Nephron (organoid): ENCODE results near the gene CHST9.

ENCODE experiments used
- H3K27ac Mint-ChIP-seq, 3 experiments: 2 replicates each; pipeline ENCODE4 v1.8.0; 2020; ENCODE audit warnings: mixed read lengths in 3 of 3, mild to moderate bottlenecking in 2 of 3, moderate library complexity in 1 of 3
- H3K27me3 Mint-ChIP-seq: 2 replicates; pipeline ENCODE4 v1.8.0; 2021; ENCODE audit warnings: low read depth, mild to moderate bottlenecking, moderate library complexity, mixed read lengths
- H3K36me3 Mint-ChIP-seq: 2 replicates; pipeline ENCODE4 v1.8.0; 2020; ENCODE audit warnings: low read depth, mixed read lengths
- H3K4me1 Mint-ChIP-seq: 2 replicates; pipeline ENCODE4 v1.8.0; 2020; ENCODE audit warnings: mixed read lengths
- H3K4me3 Mint-ChIP-seq, 3 experiments: 2 replicates each; pipeline ENCODE4 v1.8.0; 2020; ENCODE audit warnings: mild to moderate bottlenecking in 3 of 3, mixed read lengths in 3 of 3, moderate library complexity in 2 of 3
- H3K9me3 Mint-ChIP-seq: 2 replicates; pipeline ENCODE4 v1.8.0; 2020; ENCODE audit warnings: mixed read lengths
- TF ChIP-seq, protein P1 (sequence below), 3 experiments: fragments of 200-600 bp; sonication (generic); IDR thresholded peaks; one replicate each; pipeline ENCODE4 v1.5.0; 2021; ENCODE audit warnings: antibody characterized with exemption in 3 of 3; ENCODE audit not compliant: unreplicated experiment in 3 of 3

Gene CHST9

GRCh38 chr18:26970637-26971036 is 214.5 kb downstream of the CHST9 start:
- peaks cover under 1% of the 10 kb centered on the region for H3K4me1 Mint-ChIP-seq
- no peak overlapping the region for H3K27ac Mint-ChIP-seq
- no peak overlapping the region for H3K4me3 Mint-ChIP-seq
- TF ChIP-seq, protein P1, sequence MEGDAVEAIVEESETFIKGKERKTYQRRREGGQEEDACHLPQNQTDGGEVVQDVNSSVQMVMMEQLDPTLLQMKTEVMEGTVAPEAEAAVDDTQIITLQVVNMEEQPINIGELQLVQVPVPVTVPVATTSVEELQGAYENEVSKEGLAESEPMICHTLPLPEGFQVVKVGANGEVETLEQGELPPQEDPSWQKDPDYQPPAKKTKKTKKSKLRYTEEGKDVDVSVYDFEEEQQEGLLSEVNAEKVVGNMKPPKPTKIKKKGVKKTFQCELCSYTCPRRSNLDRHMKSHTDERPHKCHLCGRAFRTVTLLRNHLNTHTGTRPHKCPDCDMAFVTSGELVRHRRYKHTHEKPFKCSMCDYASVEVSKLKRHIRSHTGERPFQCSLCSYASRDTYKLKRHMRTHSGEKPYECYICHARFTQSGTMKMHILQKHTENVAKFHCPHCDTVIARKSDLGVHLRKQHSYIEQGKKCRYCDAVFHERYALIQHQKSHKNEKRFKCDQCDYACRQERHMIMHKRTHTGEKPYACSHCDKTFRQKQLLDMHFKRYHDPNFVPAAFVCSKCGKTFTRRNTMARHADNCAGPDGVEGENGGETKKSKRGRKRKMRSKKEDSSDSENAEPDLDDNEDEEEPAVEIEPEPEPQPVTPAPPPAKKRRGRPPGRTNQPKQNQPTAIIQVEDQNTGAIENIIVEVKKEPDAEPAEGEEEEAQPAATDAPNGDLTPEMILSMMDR (IDR thresholded peaks at IDR 0.05; ENCODE audit: unreplicated experiment in 3 of 3): no peak
- H3K27me3 Mint-ChIP-seq: peaks cover 3% of the 10 kb centered on the region
- no peaks in the 10 kb centered on the region for H3K9me3 Mint-ChIP-seq
- H3K36me3 Mint-ChIP-seq: peaks cover 9% of the 10 kb centered on the region

GRCh38 chr18:26965206-26965605 is 219.9 kb downstream of the CHST9 start:
- TF ChIP-seq, protein P1 (IDR thresholded peaks at IDR 0.05; ENCODE audit: unreplicated experiment in 3 of 3): no peak
- H3K9me3 Mint-ChIP-seq: no peaks in the 10 kb centered on the region
- peak overlapping the region in 1 of 3 experiments; percentile 22 for H3K27ac Mint-ChIP-seq
- H3K4me1 Mint-ChIP-seq: no peaks in the 10 kb centered on the region
- H3K36me3 Mint-ChIP-seq: peaks cover 4% of the 10 kb centered on the region
- no peak overlapping the region for H3K4me3 Mint-ChIP-seq
- peaks cover 5% of the 10 kb centered on the region for H3K27me3 Mint-ChIP-seq

DNA sequence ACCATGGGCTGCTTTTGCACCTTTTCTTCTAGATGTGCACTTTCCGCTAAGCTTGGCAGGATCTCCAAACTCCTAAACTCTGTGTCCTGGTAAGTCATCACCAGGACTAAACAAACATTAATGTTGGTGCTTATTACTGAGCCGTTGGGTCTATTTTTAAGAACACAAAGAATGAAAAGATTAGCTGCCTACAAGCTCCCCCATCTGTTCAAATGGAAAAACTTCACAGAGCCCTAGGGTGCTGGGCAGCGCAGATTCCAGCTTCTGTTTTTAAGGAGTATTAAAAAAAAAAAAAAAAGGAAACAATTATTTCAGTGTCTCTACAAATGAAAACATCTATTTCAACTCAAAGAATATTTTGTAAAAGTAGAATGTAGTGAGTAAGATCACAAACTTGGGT is 221.8 kb downstream of the CHST9 start:
- H3K36me3 Mint-ChIP-seq: no peaks in the 10 kb centered on the region
- H3K9me3 Mint-ChIP-seq: no peaks in the 10 kb centered on the region
- H3K4me3 Mint-ChIP-seq: no peak overlapping the region
- TF ChIP-seq, protein P1 (IDR thresholded peaks at IDR 0.05; ENCODE audit: unreplicated experiment in 3 of 3): peak; percentile 16 to 25 (median 24)
- no peaks in the 10 kb centered on the region for H3K4me1 Mint-ChIP-seq
- no peak overlapping the region for H3K27ac Mint-ChIP-seq
- peaks cover 5% of the 10 kb centered on the region for H3K27me3 Mint-ChIP-seq

- no peaks in the 10 kb centered on the region for H3K9me3 Mint-ChIP-seq
- TF ChIP-seq, protein P1 (IDR thresholded peaks at IDR 0.05; ENCODE audit: unreplicated experiment in 3 of 3): no peak
- no peaks in the 10 kb centered on the region for H3K4me1 Mint-ChIP-seq
- H3K27ac Mint-ChIP-seq: peak overlapping the region in 2 of 3 experiments; percentile 25 to 34
- H3K27me3 Mint-ChIP-seq: peaks cover 5% of the 10 kb centered on the region
- H3K36me3 Mint-ChIP-seq: no peaks in the 10 kb centered on the region
- no peak overlapping the region for H3K4me3 Mint-ChIP-seq
Measured at GRCh38 chr18:26961839-26962238, 223.3 kb downstream of the CHST9 start.

- Mint-ChIP-seq H3K4me3 (no peak overlapping the region), H3K9me3 (no peaks in the 10 kb centered on the region), H3K36me3 (no peaks in the 10 kb centered on the region), H3K27ac (no peak overlapping the region), H3K27me3 (peaks cover 5% of the 10 kb centered on the region), H3K4me1 (no peaks in the 10 kb centered on the region)
- TF ChIP-seq, protein P1 (IDR thresholded peaks at IDR 0.05; ENCODE audit: unreplicated experiment in 3 of 3): no peak
Measured at GRCh38 chr18:26960911-26961310, 224.2 kb downstream of the CHST9 start.

GRCh38 chr18:26956863-26957262 is 228.2 kb downstream of the CHST9 start:
- Mint-ChIP-seq H3K4me1 (no peaks in the 10 kb centered on the region), H3K27ac (no peak overlapping the region), H3K9me3 (no peaks in the 10 kb centered on the region), H3K4me3 (no peak overlapping the region), H3K27me3 (no peaks in the 10 kb centered on the region), H3K36me3 (no peaks in the 10 kb centered on the region)
- TF ChIP-seq, protein P1 (IDR thresholded peaks at IDR 0.05; ENCODE audit: unreplicated experiment in 3 of 3): no peak
